Adrenal gland (tissue), 12 donors: ENCODE results near the gene ACOX2. TPM values are rescaled to one million over a fixed set of nuclear protein-coding genes. Genes with fewer than 3 reads are reported as not detected.

Experiments used
- DNase-seq, 7 donors: peaks; one replicate each; pipeline ENCODE4 v3.0.0-alpha.2; 2019 to 2020
- H3K27ac ChIP-seq, 5 donors: fragments of 200-600 bp; sonication (generic) in 4 of 5; 1 replicate in 3 of 5; 2 replicates in 2 of 5; pipeline versions ENCODE4 v1.5.1 to v1.8.0; 2016 to 2020; ENCODE audit warnings: mild to moderate bottlenecking in 1 of 5
- H3K27me3 ChIP-seq: fragments of 200-600 bp; 2 replicates; pipeline ENCODE4 v1.8.0; 2021
- H3K36me3 ChIP-seq, 2 donors: fragments of 200-600 bp; replicated peaks in 1 of 2; 1 replicate in 1 of 2; 2 replicates in 1 of 2; pipeline versions ENCODE4 v1.5.1 to v1.8.0; 2018 to 2022
- H3K4me1 ChIP-seq, 2 donors: fragments of 200-600 bp; replicated peaks in 1 of 2; 1 replicate in 1 of 2; 2 replicates in 1 of 2; pipeline versions ENCODE4 v1.5.1 to v1.8.0; 2018 to 2021
- H3K4me3 ChIP-seq, 4 donors: fragments of 200-600 bp; sonication (generic) in 3 of 4; one replicate each; pipeline ENCODE4 v1.5.1; 2016 to 2018
- H3K9me3 ChIP-seq, 3 donors: fragments of 200-600 bp; sonication (generic) in 1 of 3; replicated peaks in 1 of 3; 1 replicate in 2 of 3; 2 replicates in 1 of 3; pipeline versions ENCODE4 v1.5.1 to v1.8.0; 2016 to 2021
- POLR2A ChIP-seq, 2 donors: fragments of 450-650 bp; IDR thresholded peaks; one replicate each; pipeline ENCODE4 v1.6.1; 2017; ENCODE audit warnings: antibody characterized with exemption in 2 of 2, mild to moderate bottlenecking in 2 of 2, moderate library complexity in 1 of 2
- WGBS, 4 donors: extraction: QIAGEN DNeasy Blood & Tissue Kit in 2 of 4; methylation state at CpG; one replicate each; pipeline versions ENCODE4 v1.1.5 to v1.1.7; 2013 to 2017; 5-methylcytosine and 5-hydroxymethylcytosine counted together
- intact Hi-C, 2 donors: fragments of 100-400 bp; cut with DNase I; formaldehyde crosslinking; loops; one replicate each; pipeline versions ENCODE4 v1.14.1 to v1.15.0; 2022 to 2023
- polyA plus RNA-seq, 3 donors: library from polyadenylated mRNA; stranded (reverse); fragments of 200-250 nt in 2 of 3; fragments of 350-450 nt in 1 of 3; fragmentation: Illumina TruSeq in 1 of 3; extraction: RNeasy Lipid Tissue Mini Kit (QIAGEN cat#74804) in 1 of 3; gene quantifications; one replicate each; pipeline ENCODE4 v1.2.3, GENCODE V29; 2013 to 2014
- total RNA-seq, 9 donors: library from RNA; depleted of rRNA in 4 of 9; stranded (reverse); fragments of >200 nt in 4 of 9; fragments of 120-200 nt in 1 of 9; fragmentation: NEBNext Ultra II Directional in 1 of 9; extraction: Animal tissue kit (Norgen Biotek cat#: 25700) in 1 of 9; gene quantifications; one replicate each; pipeline versions ENCODE4 v1.1.0 to v1.2.4, GENCODE V29; 2013 to 2023
- TF ChIP-seq, protein P1 (sequence below), 6 experiments: fragments of 450-650 bp in 4 of 6; fragments of 200-600 bp in 2 of 6; sonication (generic) in 1 of 6; IDR thresholded peaks; 1 replicate in 5 of 6; 2 replicates in 1 of 6; pipeline versions ENCODE4 v1.5.1 to v1.8.0; 2016 to 2021; ENCODE audit warnings: antibody characterized with exemption in 6 of 6, mild to moderate bottlenecking in 2 of 6, moderate library complexity in 1 of 6
- donor health status: healthy with polysubstance abuse.
- donor health status: Bipolar disorder and iron deficiency.
- donor health status: DM: yes; HTN: yes; CAD: no.
- donor health status: DM: no; HTN: no; CAD: no.
- donor health status: DM: no; HTN: no; CAD: no.
- donor health status: DM: yes; HTN: yes; CAD: no.

The ACOX2 gene
- total and polyA plus RNA-seq, 12 donors, result 8.1 to 65.5 (median 32.8) TPM

DNA sequence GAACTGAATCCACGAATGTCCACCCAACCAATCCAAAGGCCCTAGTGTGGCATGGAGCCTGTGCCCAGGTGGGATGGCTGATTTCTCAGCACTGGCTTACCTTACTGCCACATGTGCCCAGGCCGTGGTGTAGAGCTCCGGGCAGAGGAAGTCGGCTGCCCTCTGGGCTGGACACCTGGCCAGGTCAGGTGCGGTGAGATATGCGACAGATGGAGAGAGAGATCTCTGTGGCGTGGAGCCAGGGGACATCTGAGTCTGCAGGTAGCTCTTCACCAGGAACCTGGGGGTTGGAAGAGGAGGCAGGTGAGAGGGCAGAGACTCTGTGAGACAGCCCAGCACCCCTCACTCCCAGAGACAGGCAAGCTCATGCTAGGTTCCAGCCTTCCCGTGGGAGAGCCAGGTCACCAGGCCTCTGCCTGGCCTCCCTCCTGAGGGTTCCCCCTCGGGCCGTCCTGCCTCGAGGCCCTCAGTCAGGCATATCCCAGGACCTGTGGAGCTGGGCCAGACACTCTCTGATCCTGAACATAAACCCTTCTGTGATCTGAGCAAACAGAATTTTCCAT, 12.6 kb downstream of the ACOX2 start:
- Histone ChIP-seq H3K27ac (no peak overlapping the region), H3K9me3 (no peaks in the 10 kb centered on the region), H3K27me3 (no peaks in the 10 kb centered on the region), H3K36me3 (peaks cover 0 to 46% of the 10 kb centered on the region in 2 donors), H3K4me3 (no peak overlapping the region), H3K4me1 (peaks cover 0 to 4% of the 10 kb centered on the region in 2 donors)
- intact Hi-C loops, result no loop called here
- DNase-seq, result no peak
- 82 to 95% (median 87%) methylated on average over 9 to 11 of the region's 11 CpGs for WGBS, 4 donors
- TF ChIP-seq, protein P1, sequence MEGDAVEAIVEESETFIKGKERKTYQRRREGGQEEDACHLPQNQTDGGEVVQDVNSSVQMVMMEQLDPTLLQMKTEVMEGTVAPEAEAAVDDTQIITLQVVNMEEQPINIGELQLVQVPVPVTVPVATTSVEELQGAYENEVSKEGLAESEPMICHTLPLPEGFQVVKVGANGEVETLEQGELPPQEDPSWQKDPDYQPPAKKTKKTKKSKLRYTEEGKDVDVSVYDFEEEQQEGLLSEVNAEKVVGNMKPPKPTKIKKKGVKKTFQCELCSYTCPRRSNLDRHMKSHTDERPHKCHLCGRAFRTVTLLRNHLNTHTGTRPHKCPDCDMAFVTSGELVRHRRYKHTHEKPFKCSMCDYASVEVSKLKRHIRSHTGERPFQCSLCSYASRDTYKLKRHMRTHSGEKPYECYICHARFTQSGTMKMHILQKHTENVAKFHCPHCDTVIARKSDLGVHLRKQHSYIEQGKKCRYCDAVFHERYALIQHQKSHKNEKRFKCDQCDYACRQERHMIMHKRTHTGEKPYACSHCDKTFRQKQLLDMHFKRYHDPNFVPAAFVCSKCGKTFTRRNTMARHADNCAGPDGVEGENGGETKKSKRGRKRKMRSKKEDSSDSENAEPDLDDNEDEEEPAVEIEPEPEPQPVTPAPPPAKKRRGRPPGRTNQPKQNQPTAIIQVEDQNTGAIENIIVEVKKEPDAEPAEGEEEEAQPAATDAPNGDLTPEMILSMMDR (IDR thresholded peaks at IDR 0.05), result no peak
- no peak for TF ChIP-seq POLR2A (IDR thresholded peaks at IDR 0.05)

DNA sequence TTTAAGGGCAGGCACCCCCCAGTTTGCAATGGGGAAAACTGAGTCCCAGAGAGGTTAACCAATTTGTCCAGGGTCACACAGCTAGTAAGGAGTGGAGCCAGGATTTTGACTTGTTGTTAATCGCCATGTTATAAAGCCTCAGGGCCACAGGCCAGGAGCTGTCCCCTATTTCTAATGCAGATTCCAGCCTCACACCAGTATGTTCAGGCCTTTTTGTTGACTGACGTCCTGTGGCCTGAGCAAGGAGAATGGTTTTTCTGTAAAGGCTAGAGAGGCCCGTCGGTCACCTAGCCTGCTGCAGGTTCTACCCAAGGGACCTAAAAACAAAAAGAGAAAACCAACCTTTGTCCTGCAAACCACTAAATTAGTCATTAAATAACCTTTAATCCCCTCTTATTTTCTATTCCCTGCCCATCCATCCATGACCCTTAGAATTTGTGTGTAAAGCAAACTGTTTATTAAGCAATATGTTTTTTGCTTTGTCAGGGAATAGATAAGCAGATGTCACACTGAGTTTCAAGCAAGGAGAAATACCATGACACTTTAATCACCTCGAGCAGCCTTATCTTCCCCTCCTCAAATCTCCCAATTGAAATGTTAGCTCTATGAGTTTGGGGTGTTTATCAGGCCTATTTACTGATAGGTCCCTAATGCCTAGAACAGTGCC, 14.1 kb downstream of the ACOX2 start:
- WGBS, 4 donors, result 79 to 88% (median 83%) methylated on average over 5 of the region's 5 CpGs
- peaks cover 0 to 46% of the 10 kb centered on the region in 2 donors for H3K36me3 ChIP-seq

DNA sequence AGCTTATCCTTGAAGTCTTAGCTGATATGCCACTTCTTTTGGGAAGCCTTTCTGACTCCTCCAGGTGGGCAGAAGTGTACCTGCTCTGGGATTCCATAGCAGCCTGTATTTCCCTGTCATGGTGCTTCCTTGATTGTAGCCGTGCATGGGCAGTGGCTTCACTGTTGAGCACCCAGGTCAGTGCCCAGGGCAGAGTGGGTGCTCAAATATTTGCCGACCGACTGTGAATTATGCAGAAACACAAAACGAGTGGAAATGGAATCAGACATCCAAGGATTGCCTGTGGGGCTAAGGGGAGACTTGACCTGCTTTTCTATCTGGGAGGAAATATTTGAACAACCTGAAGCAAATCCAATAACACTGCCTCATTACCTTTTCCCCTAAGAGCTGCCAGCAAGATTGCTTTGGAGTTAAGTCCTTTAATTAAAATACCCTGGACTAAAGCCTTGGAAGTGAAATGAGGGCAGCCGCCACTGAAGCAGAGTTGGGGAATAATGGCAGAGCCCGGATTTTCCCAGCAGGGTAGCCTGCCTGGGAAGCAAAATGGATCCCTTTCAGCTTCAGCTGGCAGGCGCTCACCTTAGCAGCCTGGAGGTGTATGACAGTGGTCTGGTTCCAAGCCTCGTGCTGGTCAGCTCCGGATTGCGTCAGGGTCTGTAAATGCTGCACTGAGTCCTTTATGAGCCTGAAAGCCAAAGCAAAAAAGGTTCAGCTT, 14.9 kb downstream of the ACOX2 start:
- TF ChIP-seq POLR2A (IDR thresholded peaks at IDR 0.05), result no peak
- TF ChIP-seq, protein P1 (IDR thresholded peaks at IDR 0.05), result no peak
- Histone ChIP-seq H3K36me3 (peaks cover 0 to 46% of the 10 kb centered on the region in 2 donors), H3K27me3 (no peaks in the 10 kb centered on the region), H3K9me3 (no peaks in the 10 kb centered on the region), H3K4me1 (no peaks in the 10 kb centered on the region), H3K27ac (no peak overlapping the region), H3K4me3 (no peak overlapping the region)
- no peak for DNase-seq
- intact Hi-C loops, result no loop called here
- WGBS, 4 donors, result 80 to 83% (median 81%) methylated on average over 10 of the region's 10 CpGs

More for the DNA sequence above, 14.1 kb downstream of the ACOX2 start:
- no peaks in the 10 kb centered on the region for H3K9me3 ChIP-seq
- no peaks in the 10 kb centered on the region for H3K27me3 ChIP-seq
- TF ChIP-seq POLR2A (IDR thresholded peaks at IDR 0.05), result no peak
- TF ChIP-seq, protein P1 (IDR thresholded peaks at IDR 0.05), result no peak
- no peak for DNase-seq
- H3K27ac ChIP-seq, result no peak overlapping the region
- intact Hi-C loops, result no loop called here
- no peak overlapping the region for H3K4me3 ChIP-seq
- peaks cover 0 to 4% of the 10 kb centered on the region in 2 donors for H3K4me1 ChIP-seq

DNA sequence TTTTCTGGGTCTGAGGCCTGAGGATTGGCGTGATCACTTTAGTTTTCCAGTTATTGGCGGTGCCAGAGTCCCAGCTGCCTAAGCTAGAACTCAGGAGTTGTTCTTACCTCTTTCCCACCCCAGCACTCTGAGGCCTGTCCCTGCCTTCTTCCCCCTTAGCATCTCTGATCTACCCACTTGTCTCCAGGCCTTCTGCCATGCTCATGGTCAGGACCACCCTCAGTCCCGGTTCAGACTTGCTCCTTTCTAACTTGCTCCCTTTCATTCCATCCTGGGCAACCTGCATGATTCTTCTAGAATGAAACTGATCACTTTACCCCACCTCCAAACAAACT, 15.7 kb downstream of the ACOX2 start:
- no peaks in the 10 kb centered on the region for H3K4me1 ChIP-seq
- no peak for DNase-seq
- TF ChIP-seq POLR2A (IDR thresholded peaks at IDR 0.05), result no peak
- TF ChIP-seq, protein P1 (IDR thresholded peaks at IDR 0.05), result no peak
- no peak overlapping the region for H3K27ac ChIP-seq
- H3K4me3 ChIP-seq, result no peak overlapping the region
- no peaks in the 10 kb centered on the region for H3K9me3 ChIP-seq
- intact Hi-C loops, result no loop called here
- WGBS, 4 donors, result 90 to 95% (median 94%) methylated on average over 3 of the region's 3 CpGs
- H3K36me3 ChIP-seq, result peaks cover 0 to 50% of the 10 kb centered on the region in 2 donors
- H3K27me3 ChIP-seq, result no peaks in the 10 kb centered on the region
